H1 (cell line): Measurements from ENCODE around the gene PIGU. TPM values are rescaled to one million over a fixed set of nuclear protein-coding genes. Genes with fewer than 3 reads are reported as not detected.

Experiments used
- CTCF ChIA-PET: fragments of 300-600 bp; sonication (Branson Sonifier 250); formaldehyde crosslinking; loops from one replicate; lab custom pipeline; 2021; ENCODE audit not compliant: partially characterized antibody; lab: Charles Lee
- POLR2A ChIA-PET: fragments of 300-600 bp; sonication (Branson Sonifier 250); formaldehyde crosslinking; loops from one replicate; lab custom pipeline; 2021; ENCODE audit warnings: inconsistent platforms; ENCODE audit not compliant: partially characterized antibody; lab: Charles Lee
- DNase-seq, 2 experiments: peaks; one replicate each; pipeline versions ENCODE4 v3.0.0 to v3.0.0-alpha.2; 2010 to 2022; ENCODE audit warnings: low spot score in 2 of 2, low read depth in 1 of 2, mixed read lengths in 1 of 2
- FAIRE-seq: peaks from 2 replicates; lab custom pipeline; 2011; peaks lifted over from hg19 to GRCh38; lab: Jason Lieb, UNC
- H2AFZ ChIP-seq: 2 replicates; pipeline ENCODE4 v1.8.1; 2012; ENCODE audit warnings: low read length, inconsistent platforms
- H2AK5ac ChIP-seq: 2 replicates; pipeline ENCODE4 v1.6.1; 2013; ENCODE audit warnings: low read depth, low read length
- H2BK120ac ChIP-seq: replicated peaks from 2 replicates; pipeline ENCODE3; 2013; ENCODE audit warnings: low read depth, low read length, inconsistent platforms
- H2BK12ac ChIP-seq: 2 replicates; pipeline ENCODE4 v1.6.1; 2013; ENCODE audit warnings: low read depth, low read length
- H2BK15ac ChIP-seq: 2 replicates; pipeline ENCODE4 v1.6.1; 2013; ENCODE audit warnings: low read length
- H2BK20ac ChIP-seq: 2 replicates; pipeline ENCODE4 v1.6.1; 2013; ENCODE audit warnings: low read length
- H2BK5ac ChIP-seq: 2 replicates; pipeline ENCODE4 v1.6.1; 2013; ENCODE audit warnings: low read depth, low read length
- H3K14ac ChIP-seq: 2 replicates; pipeline ENCODE4 v1.6.1; 2013; ENCODE audit warnings: inconsistent platforms; ENCODE audit not compliant: insufficient read length
- H3K18ac ChIP-seq: 2 replicates; pipeline ENCODE4 v1.6.1; 2013; ENCODE audit warnings: low read length; ENCODE audit errors: extremely low read depth
- H3K23ac ChIP-seq: 2 replicates; pipeline ENCODE4 v1.6.1; 2013; ENCODE audit warnings: inconsistent platforms; ENCODE audit not compliant: insufficient read length
- H3K23me2 ChIP-seq: 2 replicates; pipeline ENCODE4 v1.6.1; 2013; ENCODE audit warnings: low read depth, low read length
- H3K27ac ChIP-seq: 2 replicates; pipeline ENCODE4 v1.6.1; 2011; ENCODE audit warnings: low read depth, low read length, inconsistent platforms
- H3K27me3 ChIP-seq, 4 experiments: replicated peaks in 1 of 4; 1 replicate in 1 of 4; 2 replicates in 3 of 4; pipeline versions ENCODE4 v1.6.1 to v1.8.1; 2011 to 2013; ENCODE audit warnings: low read length in 3 of 4, mild to moderate bottlenecking in 3 of 4, inconsistent platforms in 2 of 4, mixed read lengths in 2 of 4, moderate library complexity in 1 of 4; ENCODE audit not compliant: control insufficient read depth in 3 of 4, insufficient read depth in 3 of 4; ENCODE audit errors: extremely low read depth in 1 of 4
- H3K36me3 ChIP-seq, 4 experiments: 2 replicates each; pipeline versions ENCODE4 v1.6.1 to v1.8.1; 2011 to 2013; ENCODE audit warnings: mild to moderate bottlenecking in 4 of 4, low read length in 3 of 4, moderate library complexity in 2 of 4, control low read depth in 1 of 4, inconsistent platforms in 1 of 4; ENCODE audit not compliant: insufficient read depth in 4 of 4, control insufficient read depth in 2 of 4
- H3K4ac ChIP-seq: replicated peaks from 2 replicates; pipeline ENCODE3; 2013; ENCODE audit warnings: low read length, low read depth, mixed read lengths, inconsistent platforms; ENCODE audit not compliant: insufficient read length
- H3K4me1 ChIP-seq, 4 experiments: replicated peaks in 1 of 4; 1 replicate in 1 of 4; 2 replicates in 3 of 4; pipeline versions ENCODE4 v1.6.1 to v1.8.1; 2011 to 2013; ENCODE audit warnings: low read length in 3 of 4, inconsistent platforms in 2 of 4, mixed read lengths in 1 of 4; ENCODE audit not compliant: insufficient read depth in 4 of 4, control insufficient read depth in 3 of 4
- H3K4me2 ChIP-seq, 2 experiments: 2 replicates each; pipeline versions ENCODE4 v1.6.1 to v1.8.1; 2011 to 2013; ENCODE audit warnings: low read depth in 2 of 2, low read length in 2 of 2, control low read depth in 1 of 2, inconsistent platforms in 1 of 2, mild to moderate bottlenecking in 1 of 2; ENCODE audit not compliant: insufficient read depth in 1 of 2
- H3K4me3 ChIP-seq, 4 experiments: fragments of 200-600, 300-600 bp in 1 of 4; sonication (generic), shearing (Covaris generic), sonication (Bioruptor Twin) in 1 of 4; 2 replicates each; pipeline versions ENCODE4 v1.5.1 to v1.8.1; 2011 to 2016; ENCODE audit warnings: low read length in 4 of 4, low read depth in 3 of 4, control low read depth in 2 of 4, inconsistent platforms in 2 of 4, mild to moderate bottlenecking in 2 of 4, mixed read lengths in 1 of 4, moderate library complexity in 1 of 4; ENCODE audit not compliant: insufficient read depth in 2 of 4; ENCODE audit errors: extremely low read depth in 1 of 4
- H3K56ac ChIP-seq: replicated peaks from 2 replicates; pipeline ENCODE3; 2013; ENCODE audit warnings: low read depth, mild to moderate bottlenecking, mixed read lengths, low read length, inconsistent platforms; ENCODE audit not compliant: insufficient read length
- H3K79me1 ChIP-seq: 2 replicates; pipeline ENCODE4 v1.6.1; 2013; ENCODE audit warnings: low read depth, low read length, control low read depth
- H3K79me2 ChIP-seq, 2 experiments: 2 replicates each; pipeline versions ENCODE4 v1.6.1 to v1.8.1; 2012 to 2013; ENCODE audit warnings: low read length in 2 of 2, mild to moderate bottlenecking in 2 of 2, inconsistent platforms in 1 of 2; ENCODE audit not compliant: insufficient read depth in 2 of 2, control insufficient read depth in 1 of 2
- H3K9ac ChIP-seq, 4 experiments: replicated peaks in 1 of 4; 1 replicate in 1 of 4; 2 replicates in 3 of 4; pipeline versions ENCODE4 v1.6.1 to v1.8.1; 2011 to 2013; ENCODE audit warnings: low read depth in 3 of 4, low read length in 3 of 4, control low read depth in 2 of 4, mild to moderate bottlenecking in 2 of 4, moderate library complexity in 2 of 4, inconsistent platforms in 1 of 4; ENCODE audit errors: extremely low read depth in 1 of 4
- H3K9me3 ChIP-seq, 2 experiments: 2 replicates each; pipeline versions ENCODE4 v1.6.1 to v1.8.1; 2012 to 2013; ENCODE audit warnings: mild to moderate bottlenecking in 2 of 2, moderate library complexity in 2 of 2, control low read depth in 1 of 2, inconsistent platforms in 1 of 2, low read depth in 1 of 2, low read length in 1 of 2, mixed read lengths in 1 of 2; ENCODE audit not compliant: insufficient read depth in 2 of 2
- H4K20me1 ChIP-seq, 2 experiments: replicated peaks in 1 of 2; 2 replicates each; pipeline versions ENCODE3 to v1.8.1; 2011 to 2013; ENCODE audit warnings: inconsistent platforms in 2 of 2, low read length in 2 of 2, mild to moderate bottlenecking in 1 of 2; ENCODE audit not compliant: insufficient read depth in 2 of 2, control insufficient read depth in 1 of 2
- H4K5ac ChIP-seq: 2 replicates; pipeline ENCODE4 v1.6.1; 2013; ENCODE audit warnings: low read length, low read depth, mixed read lengths, inconsistent platforms; ENCODE audit not compliant: insufficient read length
- H4K8ac ChIP-seq: 2 replicates; pipeline ENCODE4 v1.8.0; 2013; ENCODE audit warnings: mild to moderate bottlenecking, moderate library complexity, low read length, inconsistent platforms; ENCODE audit not compliant: insufficient read depth; ENCODE audit errors: extremely low read depth
- H4K91ac ChIP-seq: replicated peaks from 2 replicates; pipeline ENCODE3; 2013; ENCODE audit warnings: low read length, mixed read lengths, inconsistent platforms; ENCODE audit not compliant: insufficient read length
- BCL11A ChIP-seq, 2 experiments: IDR thresholded peaks; one replicate each; pipeline ENCODE4 v1.6.1; 2011; ENCODE audit warnings: low read depth in 2 of 2, low read length in 2 of 2, mild to moderate bottlenecking in 2 of 2
- BRCA1 ChIP-seq: IDR thresholded peaks from 2 replicates; pipeline ENCODE4 v1.6.1; 2012; ENCODE audit warnings: low read depth, low read length, improper control_type of control experiment
- KDM4A ChIP-seq: IDR thresholded peaks from one replicate; pipeline ENCODE4 v1.7.1; 2012; ENCODE audit warnings: low read depth, mild to moderate bottlenecking, moderate library complexity, low read length, inconsistent platforms; ENCODE audit not compliant: severe bottlenecking
- POU5F1 ChIP-seq: IDR thresholded peaks from 2 replicates; pipeline ENCODE4 v1.6.1; 2011; ENCODE audit warnings: low read depth, mild to moderate bottlenecking, low read length, moderate library complexity
- RBBP5 ChIP-seq: IDR thresholded peaks from 2 replicates; pipeline ENCODE4 v1.7.1; 2012; ENCODE audit warnings: low read depth, mild to moderate bottlenecking, inconsistent platforms, low read length, moderate library complexity, borderline replicate concordance
- SAP30 ChIP-seq: fragments of 300-600 bp; sonication (generic); IDR thresholded peaks from 2 replicates; pipeline ENCODE4 v1.7.1; 2012; ENCODE audit warnings: low read length, moderate library complexity, mild to moderate bottlenecking, inconsistent platforms; ENCODE audit not compliant: insufficient read depth, insufficient replicate concordance
- TCF12 ChIP-seq: IDR thresholded peaks from 2 replicates; pipeline ENCODE4 v1.6.1; 2011; ENCODE audit warnings: low read depth, mild to moderate bottlenecking, low read length
- ZNF274 ChIP-seq: IDR thresholded peaks from 2 replicates; pipeline ENCODE4 v1.7.0; 2012; ENCODE audit warnings: low read length, borderline replicate concordance; ENCODE audit errors: extremely low read depth
- WGBS, 2 experiments: shearing (Covaris generic) in 1 of 2; methylation state at CpG; one replicate each; pipeline versions ENCODE4 v1.1.6 to v1.1.7; 2013 to 2015; ENCODE audit warnings: low lambda C conversion rate in 2 of 2, mixed read lengths in 2 of 2, inconsistent platforms in 1 of 2, low coverage in 1 of 2, missing lambda C conversion rate in 1 of 2; ENCODE audit not compliant: insufficient replicate concordance in 2 of 2, insufficient coverage in 1 of 2, insufficient read length in 1 of 2; ENCODE audit errors: extremely low coverage in 1 of 2, missing lambda C conversion rate in 1 of 2; 5-methylcytosine and 5-hydroxymethylcytosine counted together
- polyA plus RNA-seq, 7 experiments: library from polyadenylated mRNA; depleted of rRNA in 3 of 7; stranded (reverse) in 5 of 7; unstranded in 2 of 7; fragments of >200 nt in 5 of 7; fragments of 200-250 nt in 2 of 7; gene quantifications; 1 replicate in 5 of 7; 2 replicates in 1 of 7; 4 replicates in 1 of 7; pipeline versions ENCODE4 v1.2.1 to v1.2.3, GENCODE V29; 2011 to 2013; ENCODE audit warnings: missing spikeins in 2 of 7, mixed read lengths in 2 of 7
- total RNA-seq: library from RNA; stranded (reverse); fragmentation: NEBNext Ultra II Directional; extraction: Animal tissue kit (Norgen Biotek cat#: 25700); gene quantifications from 2 replicates; pipeline ENCODE4 v1.2.1, GENCODE V29; 2021
- TF ChIP-seq, protein P1 (sequence below): IDR thresholded peaks from 2 replicates; pipeline ENCODE4 v1.6.1; 2011; ENCODE audit warnings: low read length, improper control_type of control experiment
- TF ChIP-seq, protein P2 (sequence below): IDR thresholded peaks from 2 replicates; pipeline ENCODE4 v1.6.1; 2012; ENCODE audit warnings: low read length, inconsistent platforms

The PIGU gene
- total and polyA plus RNA-seq, 2 of the 8 experiments (the other 6 are each of a cell fraction or from before 2014, with no cell fraction given), result 28.3 to 117 TPM

DNA sequence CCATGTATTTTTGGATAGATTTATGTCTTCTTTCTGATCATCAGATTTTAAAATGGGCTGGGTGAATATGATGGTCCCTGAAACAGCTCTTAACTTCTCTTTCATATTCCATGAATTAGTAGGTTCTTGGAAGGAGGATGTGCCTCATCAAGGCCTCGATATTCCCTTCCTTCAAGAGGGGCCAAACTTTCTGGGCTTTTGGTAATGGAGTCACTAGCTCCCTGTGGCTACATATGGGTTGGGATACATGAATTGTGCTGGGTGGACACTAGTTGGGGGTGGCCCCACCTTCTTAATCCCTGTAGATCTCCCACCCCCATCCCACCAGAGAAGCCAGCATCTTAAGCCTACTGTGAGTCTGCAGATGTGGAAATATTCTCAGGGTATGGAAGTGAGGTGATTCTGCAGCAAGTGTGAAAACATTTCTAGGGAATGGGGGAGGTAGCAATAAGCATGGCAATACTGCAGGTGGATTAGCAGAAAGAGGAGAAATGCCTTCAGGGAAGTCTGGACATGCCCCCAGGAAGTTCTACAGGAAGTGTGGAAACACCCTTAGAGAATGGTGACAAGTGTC lies 29.5 kb upstream of the PIGU start:
- DNase-seq (no peak), FAIRE-seq (no peak)
- Histone ChIP-seq H2BK20ac (no peak overlapping the region), H3K79me2 (no peaks in the 10 kb centered on the region), H3K23me2 (peaks cover 15% of the 10 kb centered on the region; the same call in 1 of the 2 replicates), H2AFZ (no peak overlapping the region), H2BK12ac (no peak overlapping the region), H3K27me3 (peaks cover 9 to 33% (median 29%) of the 10 kb centered on the region in 4 experiments), H3K14ac (no peak overlapping the region), H3K4me2 (no peak overlapping the region), H3K9me3 (no peaks in the 10 kb centered on the region), H4K5ac (no peak overlapping the region), H2BK120ac (no peak overlapping the region), H2AK5ac (no peak overlapping the region), H3K23ac (no peak overlapping the region), H3K4me1 (peaks cover 0 to 11% (median 7%) of the 10 kb centered on the region in 4 experiments; a peak in 5 of 7 replicates), H3K18ac (no peak overlapping the region), H4K91ac (no peak overlapping the region), H2BK5ac (no peak overlapping the region), H3K27ac (no peak overlapping the region), H4K20me1 (peaks cover 2 to 3% of the 10 kb centered on the region in 2 experiments), H3K9ac (no peak overlapping the region), H3K4ac (no peak overlapping the region), H3K36me3 (no peaks in the 10 kb centered on the region), H3K56ac (no peak overlapping the region), H3K4me3 (no peak overlapping the region), H4K8ac (no peak overlapping the region), H2BK15ac (no peak overlapping the region; the same call in 1 of the 2 replicates), H3K79me1 (no peaks in the 10 kb centered on the region)
- 77% methylated on average over 1 of the region's 1 CpG; no CpG with 5 or more reads in 1 of the 2 experiments for WGBS, 2 experiments
- CTCF ChIA-PET, result interaction anchor here (0.6 to 6.5 kb wide), 16 partner anchors 8 to 732 kb away, joined by 3 to 48 read pairs (median 4); no protein-coding TSS in a partner anchor
- POLR2A ChIA-PET, result interaction anchor here (0.6 to 1.6 kb wide), 5 partner anchors 20 to 404 kb away, joined by 3 to 5 read pairs (median 3); partner anchors contain the start of genes AHCY and MAP1LC3A
- no peak for TF ChIP-seq KDM4A
- no peak for TF ChIP-seq TCF12
- TF ChIP-seq, protein P1, sequence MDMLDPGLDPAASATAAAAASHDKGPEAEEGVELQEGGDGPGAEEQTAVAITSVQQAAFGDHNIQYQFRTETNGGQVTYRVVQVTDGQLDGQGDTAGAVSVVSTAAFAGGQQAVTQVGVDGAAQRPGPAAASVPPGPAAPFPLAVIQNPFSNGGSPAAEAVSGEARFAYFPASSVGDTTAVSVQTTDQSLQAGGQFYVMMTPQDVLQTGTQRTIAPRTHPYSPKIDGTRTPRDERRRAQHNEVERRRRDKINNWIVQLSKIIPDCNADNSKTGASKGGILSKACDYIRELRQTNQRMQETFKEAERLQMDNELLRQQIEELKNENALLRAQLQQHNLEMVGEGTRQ, result no peak
- no peak for TF ChIP-seq BRCA1
- TF ChIP-seq POU5F1, result no peak
- TF ChIP-seq SAP30, result no peak
- TF ChIP-seq, protein P2, sequence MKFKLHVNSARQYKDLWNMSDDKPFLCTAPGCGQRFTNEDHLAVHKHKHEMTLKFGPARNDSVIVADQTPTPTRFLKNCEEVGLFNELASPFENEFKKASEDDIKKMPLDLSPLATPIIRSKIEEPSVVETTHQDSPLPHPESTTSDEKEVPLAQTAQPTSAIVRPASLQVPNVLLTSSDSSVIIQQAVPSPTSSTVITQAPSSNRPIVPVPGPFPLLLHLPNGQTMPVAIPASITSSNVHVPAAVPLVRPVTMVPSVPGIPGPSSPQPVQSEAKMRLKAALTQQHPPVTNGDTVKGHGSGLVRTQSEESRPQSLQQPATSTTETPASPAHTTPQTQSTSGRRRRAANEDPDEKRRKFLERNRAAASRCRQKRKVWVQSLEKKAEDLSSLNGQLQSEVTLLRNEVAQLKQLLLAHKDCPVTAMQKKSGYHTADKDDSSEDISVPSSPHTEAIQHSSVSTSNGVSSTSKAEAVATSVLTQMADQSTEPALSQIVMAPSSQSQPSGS, result no peak
- TF ChIP-seq ZNF274, result no peak
- no peak for TF ChIP-seq BCL11A (IDR thresholded peaks at IDR 0.05; ENCODE audit: low read depth in 2 of 2, low read length in 2 of 2)
- TF ChIP-seq RBBP5, result no peak
